ENCODE results near the gene LRRFIP2. TPM values are rescaled to one million over a fixed set of nuclear protein-coding genes. Genes with fewer than 3 reads are reported as not detected.
"Not testable (repeated sequence)": the region's sequence is repeated elsewhere in the genome, so short reads cannot be mapped to it uniquely, and the experiment has no call there.

Gene LRRFIP2
- total RNA-seq, 1 donor from 2014 or later: 36.7 TPM

DNA sequence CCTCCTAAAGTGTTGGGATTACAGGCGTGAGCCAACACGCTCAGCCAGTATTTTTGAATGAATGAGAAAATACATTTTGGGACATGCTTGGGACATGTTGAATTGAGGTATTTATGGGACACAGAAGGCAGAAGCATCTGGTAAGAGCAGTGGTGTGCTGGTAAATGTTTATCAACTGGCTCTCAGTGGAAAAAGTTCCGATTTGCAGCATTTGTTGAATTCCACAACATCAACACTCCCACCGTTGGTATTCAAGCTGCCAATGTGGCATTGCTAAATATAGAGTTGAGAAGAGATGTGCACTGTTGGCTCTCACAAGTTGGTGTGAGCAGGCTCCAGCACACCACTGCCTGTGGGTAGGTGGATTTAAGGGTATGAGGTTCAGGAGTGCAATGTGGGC, 35.8 kb upstream of the LRRFIP2 start:
- Histone ChIP-seq H3K4me2 (no peak overlapping the region), H3K27ac (no peak overlapping the region), H4K20me1 (ENCODE audit: low read depth) (no peaks in the 10 kb centered on the region), H3F3A (ENCODE audit: low read depth) (no peaks in the 10 kb centered on the region), H3K4me3 (no peak overlapping the region), H3K36me3 (no peaks in the 10 kb centered on the region), H3K79me2 (ENCODE audit: low read depth) (no peaks in the 10 kb centered on the region), H3K9me3 (ENCODE audit: low read depth) (no peaks in the 10 kb centered on the region), H3K4me1 (no peaks in the 10 kb centered on the region), H2AFZ (replicated peaks) (no peak overlapping the region), H3K9ac (no peak overlapping the region), H3K27me3 (no peaks in the 10 kb centered on the region)
- H3K9me3 Mint-ChIP-seq: no peaks in the 10 kb centered on the region
- DNase-seq (ENCODE audit: low spot score): no peak
- peaks cover 2% of the 10 kb centered on the region for H3K27me3 Mint-ChIP-seq (ENCODE audit: insufficient read depth, low read depth)
- H3K27ac Mint-ChIP-seq: no peak overlapping the region
- no peaks in the 10 kb centered on the region for H3K36me3 Mint-ChIP-seq
- TF ChIP-seq, protein P1, sequence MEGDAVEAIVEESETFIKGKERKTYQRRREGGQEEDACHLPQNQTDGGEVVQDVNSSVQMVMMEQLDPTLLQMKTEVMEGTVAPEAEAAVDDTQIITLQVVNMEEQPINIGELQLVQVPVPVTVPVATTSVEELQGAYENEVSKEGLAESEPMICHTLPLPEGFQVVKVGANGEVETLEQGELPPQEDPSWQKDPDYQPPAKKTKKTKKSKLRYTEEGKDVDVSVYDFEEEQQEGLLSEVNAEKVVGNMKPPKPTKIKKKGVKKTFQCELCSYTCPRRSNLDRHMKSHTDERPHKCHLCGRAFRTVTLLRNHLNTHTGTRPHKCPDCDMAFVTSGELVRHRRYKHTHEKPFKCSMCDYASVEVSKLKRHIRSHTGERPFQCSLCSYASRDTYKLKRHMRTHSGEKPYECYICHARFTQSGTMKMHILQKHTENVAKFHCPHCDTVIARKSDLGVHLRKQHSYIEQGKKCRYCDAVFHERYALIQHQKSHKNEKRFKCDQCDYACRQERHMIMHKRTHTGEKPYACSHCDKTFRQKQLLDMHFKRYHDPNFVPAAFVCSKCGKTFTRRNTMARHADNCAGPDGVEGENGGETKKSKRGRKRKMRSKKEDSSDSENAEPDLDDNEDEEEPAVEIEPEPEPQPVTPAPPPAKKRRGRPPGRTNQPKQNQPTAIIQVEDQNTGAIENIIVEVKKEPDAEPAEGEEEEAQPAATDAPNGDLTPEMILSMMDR (IDR thresholded peaks at IDR 0.05): no peak
- TF ChIP-seq EZH2phosphoT487 (IDR thresholded peaks at IDR 0.05) (no peak), EZH2 (IDR thresholded peaks at IDR 0.05) (no peak)
- H3K4me3 Mint-ChIP-seq: no peak overlapping the region
- H3K4me1 Mint-ChIP-seq: no peaks in the 10 kb centered on the region

DNA sequence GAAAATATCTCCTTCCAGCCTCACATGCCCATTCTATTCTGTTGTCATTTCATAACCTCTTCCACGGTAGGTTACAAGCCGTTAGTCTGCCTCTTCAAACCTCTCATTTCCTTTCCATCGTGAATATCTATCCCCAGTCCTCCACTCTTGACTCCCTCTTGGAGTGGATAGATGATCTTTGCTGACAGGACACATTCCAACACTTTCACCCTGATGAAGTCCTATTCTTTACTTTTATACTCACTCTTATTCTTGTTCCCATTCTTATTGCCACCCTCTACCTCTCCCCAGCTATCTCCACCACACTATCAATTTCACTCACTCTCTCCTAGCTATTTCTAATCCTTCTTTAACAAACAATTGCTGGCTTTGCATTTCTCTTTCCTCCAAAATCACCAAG, 34.2 kb upstream of the LRRFIP2 start:
- not testable (repeated sequence) for H3K9me3 ChIP-seq (ENCODE audit: low read depth); H3K9ac ChIP-seq; H3K27me3 Mint-ChIP-seq (ENCODE audit: insufficient read depth, low read depth); H3K27ac Mint-ChIP-seq; H3K36me3 ChIP-seq; H3F3A ChIP-seq (ENCODE audit: low read depth); H3K27ac ChIP-seq; H3K27me3 ChIP-seq; H3K4me3 Mint-ChIP-seq; DNase-seq (ENCODE audit: low spot score); H3K4me2 ChIP-seq; H3K4me3 ChIP-seq; H3K79me2 ChIP-seq (ENCODE audit: low read depth); H3K36me3 Mint-ChIP-seq; H2AFZ ChIP-seq (replicated peaks); H3K4me1 Mint-ChIP-seq; H4K20me1 ChIP-seq (ENCODE audit: low read depth); H3K4me1 ChIP-seq; H3K9me3 Mint-ChIP-seq

DNA sequence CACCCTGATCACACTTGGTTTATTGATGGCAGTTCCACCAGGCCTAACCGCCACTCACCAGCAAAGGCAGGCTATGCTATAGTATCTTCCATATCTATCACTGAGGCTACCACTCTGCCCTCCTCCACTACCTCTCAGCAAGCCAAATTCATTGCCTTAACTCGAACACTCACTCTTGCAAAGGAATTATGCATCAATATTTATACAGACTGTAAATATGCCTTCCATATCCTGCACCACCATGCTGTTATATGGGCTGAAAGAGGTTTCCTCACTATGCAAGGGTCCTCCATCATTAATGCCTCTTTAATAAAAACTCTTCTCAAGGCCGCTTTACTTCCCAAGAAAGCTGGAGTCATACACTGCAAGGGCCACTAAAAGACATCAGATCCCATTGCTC, 33.6 kb upstream of the LRRFIP2 start:
- H3K79me2 ChIP-seq (ENCODE audit: low read depth); H3K9me3 ChIP-seq (ENCODE audit: low read depth); H3K27me3 ChIP-seq; H3K4me3 ChIP-seq; H3K36me3 ChIP-seq; H4K20me1 ChIP-seq (ENCODE audit: low read depth); DNase-seq (ENCODE audit: low spot score); H3K36me3 Mint-ChIP-seq; H2AFZ ChIP-seq (replicated peaks); H3F3A ChIP-seq (ENCODE audit: low read depth); H3K9me3 Mint-ChIP-seq; H3K27ac Mint-ChIP-seq; H3K4me1 ChIP-seq; H3K4me1 Mint-ChIP-seq; H3K27me3 Mint-ChIP-seq (ENCODE audit: insufficient read depth, low read depth); H3K4me2 ChIP-seq; H3K9ac ChIP-seq; H3K27ac ChIP-seq; H3K4me3 Mint-ChIP-seq: not testable (repeated sequence)

DNA sequence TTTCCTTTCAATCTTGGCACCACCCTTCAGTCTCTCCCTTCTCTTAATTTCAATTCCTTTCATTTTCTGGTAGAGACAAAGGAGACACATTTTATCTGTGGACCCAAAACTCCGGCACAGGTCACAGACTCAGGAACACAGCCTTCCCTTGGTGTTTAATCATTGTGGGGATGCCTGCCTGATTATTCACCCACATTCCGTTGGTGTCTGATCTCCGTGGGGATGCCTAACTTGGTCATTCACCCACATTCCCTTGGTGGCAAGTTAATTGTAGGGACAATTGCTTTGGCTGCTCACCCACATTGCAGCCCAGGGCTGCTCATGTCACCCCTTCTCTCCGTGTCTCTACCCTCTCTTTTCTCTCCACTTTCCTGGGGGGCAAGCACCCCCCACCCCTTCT, 31.7 kb upstream of the LRRFIP2 start:
- not testable (repeated sequence) for H3F3A ChIP-seq (ENCODE audit: low read depth); H3K27me3 ChIP-seq; H3K27me3 Mint-ChIP-seq (ENCODE audit: insufficient read depth, low read depth); H4K20me1 ChIP-seq (ENCODE audit: low read depth); H3K36me3 ChIP-seq; H3K4me2 ChIP-seq; H3K9ac ChIP-seq; H3K9me3 Mint-ChIP-seq; H3K4me1 ChIP-seq; H3K4me1 Mint-ChIP-seq; H3K27ac Mint-ChIP-seq; H3K36me3 Mint-ChIP-seq; H3K9me3 ChIP-seq (ENCODE audit: low read depth); H3K79me2 ChIP-seq (ENCODE audit: low read depth); H3K4me3 ChIP-seq; H2AFZ ChIP-seq (replicated peaks); H3K4me3 Mint-ChIP-seq; H3K27ac ChIP-seq; DNase-seq (ENCODE audit: low spot score)

DNA sequence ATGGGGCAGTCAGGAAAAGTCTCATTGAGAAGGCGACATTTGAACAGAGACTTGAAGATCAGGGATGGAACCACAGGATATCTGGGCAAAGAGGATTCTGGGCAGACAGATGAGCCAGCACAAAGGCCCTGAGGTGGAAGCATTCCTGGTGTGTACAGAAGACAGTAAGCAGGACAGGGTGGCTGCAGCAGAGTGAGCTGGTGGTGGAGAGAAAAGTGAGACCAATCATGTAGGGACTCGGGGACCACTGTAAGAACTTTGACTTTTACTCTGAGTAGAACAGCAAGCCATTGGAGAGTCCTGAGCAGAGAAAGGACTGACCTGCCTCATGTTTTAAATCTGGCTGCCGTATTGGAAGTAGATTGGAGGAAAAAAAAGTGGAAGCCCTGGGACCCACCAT, 29.9 kb upstream of the LRRFIP2 start:
- Histone ChIP-seq H3K27ac (no peak overlapping the region), H3K4me2 (no peak overlapping the region), H2AFZ (replicated peaks) (no peak overlapping the region), H3K79me2 (ENCODE audit: low read depth) (no peaks in the 10 kb centered on the region), H4K20me1 (ENCODE audit: low read depth) (no peaks in the 10 kb centered on the region), H3K4me1 (peaks cover under 1% of the 10 kb centered on the region), H3K4me3 (no peak overlapping the region), H3K9ac (no peak overlapping the region), H3K36me3 (no peaks in the 10 kb centered on the region), H3F3A (ENCODE audit: low read depth) (no peaks in the 10 kb centered on the region), H3K27me3 (no peaks in the 10 kb centered on the region), H3K9me3 (ENCODE audit: low read depth) (no peaks in the 10 kb centered on the region)
- H3K36me3 Mint-ChIP-seq: no peaks in the 10 kb centered on the region
- no peak for DNase-seq (ENCODE audit: low spot score)
- no peak overlapping the region for H3K4me3 Mint-ChIP-seq
- peaks cover 4% of the 10 kb centered on the region for H3K4me1 Mint-ChIP-seq
- TF ChIP-seq, protein P1 (IDR thresholded peaks at IDR 0.05): no peak
- TF ChIP-seq EZH2 (IDR thresholded peaks at IDR 0.05) (no peak), EZH2phosphoT487 (IDR thresholded peaks at IDR 0.05) (no peak)
- no peak overlapping the region for H3K27ac Mint-ChIP-seq
- H3K9me3 Mint-ChIP-seq: peaks cover 4% of the 10 kb centered on the region
- peaks cover 5% of the 10 kb centered on the region for H3K27me3 Mint-ChIP-seq (ENCODE audit: insufficient read depth, low read depth)
